HG02759 (cell line): ENCODE measurements around the gene KCNQ1.

Experiments used
- ATAC-seq: cut with Tn5 transposase; IDR thresholded peaks from one replicate; pipeline ENCODE4 v1.9.1; 2021; ENCODE audit warnings: mild to moderate bottlenecking, moderate library complexity; ENCODE audit not compliant: unreplicated experiment

Gene KCNQ1

GRCh38 chr11:2825889-2826678, 381.3 kb downstream of the KCNQ1 start:
- ATAC-seq = no peak

- no peak for ATAC-seq
These were observed 381.9 kb downstream of the KCNQ1 start for GRCh38 chr11:2826679-2827056.

- no peak for ATAC-seq
These were observed 382.4 kb downstream of the KCNQ1 start for GRCh38 chr11:2827256-2827655.

DNA sequence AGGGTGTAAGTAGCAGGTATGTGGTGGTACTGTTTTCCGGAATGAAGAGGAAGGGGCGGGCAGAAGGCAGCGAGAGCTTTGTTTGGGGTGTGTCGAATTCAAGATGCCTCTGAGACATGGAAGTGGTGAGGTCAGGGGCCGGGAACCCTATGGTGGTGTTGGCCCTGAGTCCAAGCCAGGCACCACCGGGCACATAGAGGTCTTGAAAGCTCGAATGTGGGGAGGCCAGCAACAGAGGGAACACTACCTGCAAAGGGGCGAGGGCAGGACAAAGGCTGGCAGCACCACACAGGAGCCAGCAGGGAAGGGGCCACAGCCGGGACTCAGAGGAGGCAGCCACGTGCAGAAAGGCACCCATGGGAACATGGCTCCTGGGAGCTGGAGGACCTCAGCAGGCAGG, 383.0 kb downstream of the KCNQ1 start:
- no peak for ATAC-seq

- no peak for ATAC-seq
These were observed 383.9 kb downstream of the KCNQ1 start for GRCh38 chr11:2828585-2829330.

- no peak for ATAC-seq
These were observed 385.4 kb downstream of the KCNQ1 start for GRCh38 chr11:2830030-2830812.

DNA sequence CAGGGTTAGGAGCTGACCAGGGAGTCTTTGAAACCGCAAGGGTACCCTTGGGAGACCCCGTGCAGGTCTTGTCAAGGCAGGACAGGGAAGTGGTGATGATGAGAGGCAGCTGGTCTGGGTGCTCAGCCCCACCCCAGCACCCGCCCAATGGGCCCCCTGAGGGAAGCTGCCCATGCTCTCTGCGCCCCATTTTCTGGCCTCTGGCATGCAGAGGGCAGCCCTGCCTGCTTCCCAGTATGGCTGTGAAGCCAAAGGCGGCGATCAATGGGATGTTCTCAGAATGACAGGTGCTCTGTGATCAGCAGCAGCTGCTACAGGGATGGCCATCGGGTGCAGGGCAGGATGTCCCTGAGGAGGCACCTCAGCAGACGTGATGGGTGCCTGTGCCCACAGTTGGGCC, 386.1 kb downstream of the KCNQ1 start:
- ATAC-seq = no peak

DNA sequence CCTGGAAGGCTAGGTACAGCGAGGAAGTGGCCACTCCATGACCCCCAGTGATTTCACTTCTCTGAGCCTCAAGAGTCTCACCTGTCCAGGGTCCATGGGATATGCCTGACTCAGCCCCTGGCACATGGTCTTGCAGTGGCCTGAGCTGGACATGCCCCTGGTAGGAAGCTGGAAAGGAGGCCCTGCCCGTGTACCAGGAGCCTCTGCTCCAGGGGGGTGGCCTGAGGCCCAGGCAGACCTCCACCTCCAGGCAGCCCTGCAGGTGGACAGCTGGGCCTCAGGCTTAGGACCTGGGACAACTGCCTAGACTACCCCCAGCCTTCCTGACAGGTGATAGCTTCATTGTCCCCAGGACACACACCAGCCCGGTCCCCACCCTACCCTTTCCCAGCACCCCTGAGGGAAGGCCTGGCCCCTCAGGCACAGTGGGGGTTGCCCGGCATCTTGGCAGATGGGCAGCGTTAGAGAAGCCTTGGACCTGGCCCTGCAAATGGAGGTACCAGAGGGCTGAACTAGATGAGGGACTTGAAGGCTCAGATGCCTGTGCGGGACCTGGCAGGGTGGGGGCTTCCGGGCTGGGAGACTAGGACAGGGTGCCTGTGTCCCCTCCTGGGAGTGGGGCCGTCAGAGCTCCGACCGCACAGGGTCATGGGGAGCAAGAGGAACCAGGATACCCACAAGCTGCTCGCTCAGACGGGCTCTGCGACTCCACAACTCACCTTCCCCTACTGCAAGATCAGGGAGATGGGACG, 387.1 kb downstream of the KCNQ1 start:
- ATAC-seq = no peak

- no peak for ATAC-seq
These were observed 387.8 kb downstream of the KCNQ1 start for GRCh38 chr11:2832533-2833020.

- ATAC-seq = no peak
These were observed 388.4 kb downstream of the KCNQ1 start for GRCh38 chr11:2833051-2833715.

- ATAC-seq = no peak
These were observed 389.1 kb downstream of the KCNQ1 start for GRCh38 chr11:2833716-2834502.

GRCh38 chr11:2834503-2835273, 389.9 kb downstream of the KCNQ1 start:
- ATAC-seq = no peak

GRCh38 chr11:2835296-2835695, 390.5 kb downstream of the KCNQ1 start:
- no peak for ATAC-seq

DNA sequence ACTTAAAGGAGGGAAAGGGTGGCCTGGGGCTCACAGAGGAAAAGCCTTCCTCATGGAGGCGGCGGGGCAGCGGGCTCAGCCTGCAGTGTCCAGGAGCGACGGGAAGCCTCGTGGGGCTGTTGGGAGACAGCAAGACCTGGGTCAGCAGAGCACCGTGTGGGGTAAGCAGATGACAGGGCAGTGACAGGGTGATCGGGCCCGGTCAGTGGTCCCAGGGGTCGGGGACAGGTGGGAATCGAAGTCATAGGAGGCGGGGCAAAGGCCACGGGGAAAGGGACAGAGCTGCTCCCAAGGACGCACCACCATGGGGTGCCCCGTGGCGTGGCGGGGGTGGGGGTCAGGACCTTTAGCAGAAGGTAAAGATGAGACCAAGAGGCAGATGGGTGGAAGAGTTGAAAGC, 390.9 kb downstream of the KCNQ1 start:
- no peak for ATAC-seq

- ATAC-seq = no peak
These were observed 391.7 kb downstream of the KCNQ1 start for GRCh38 chr11:2836315-2837095.

- no peak for ATAC-seq
These were observed 392.3 kb downstream of the KCNQ1 start for GRCh38 chr11:2837096-2837601.

- no peak for ATAC-seq
These were observed 392.8 kb downstream of the KCNQ1 start for GRCh38 chr11:2837651-2838050.

- ATAC-seq = no peak
These were observed 393.3 kb downstream of the KCNQ1 start for GRCh38 chr11:2838091-2838490.
